H9 (cell line): ENCODE results near the gene ST13. TPM values are rescaled to one million over a fixed set of nuclear protein-coding genes. Genes with fewer than 3 reads are reported as not detected.

Experiments used
- DNase-seq: peaks from one replicate; pipeline ENCODE4 v3.0.0-alpha.2; 2017
- H2AFZ ChIP-seq: one replicate; pipeline ENCODE4 v1.6.1; 2013; ENCODE audit warnings: mild to moderate bottlenecking, low read length, control low read depth, moderate library complexity
- H2AK5ac ChIP-seq: 2 replicates; pipeline ENCODE4 v1.6.1; 2013; ENCODE audit warnings: low read length, control low read depth, mixed read lengths; ENCODE audit not compliant: insufficient read length
- H2BK120ac ChIP-seq: one replicate; pipeline ENCODE4 v1.6.1; 2013; ENCODE audit warnings: low read depth, mild to moderate bottlenecking, low read length, control low read depth, inconsistent platforms; ENCODE audit not compliant: poor library complexity, severe bottlenecking
- H2BK12ac ChIP-seq: 2 replicates; pipeline ENCODE4 v1.6.1; 2013; ENCODE audit warnings: low read length, control low read depth, mixed read lengths, low read depth; ENCODE audit not compliant: insufficient read length
- H2BK15ac ChIP-seq: 2 replicates; pipeline ENCODE4 v1.6.1; 2013; ENCODE audit warnings: low read depth, low read length, control low read depth
- H2BK20ac ChIP-seq: one replicate; pipeline ENCODE4 v1.6.1; 2013; ENCODE audit warnings: low read depth, mild to moderate bottlenecking, low read length, control low read depth, inconsistent platforms; ENCODE audit not compliant: poor library complexity, severe bottlenecking
- H2BK5ac ChIP-seq: 2 replicates; pipeline ENCODE4 v1.6.1; 2013; ENCODE audit warnings: low read length, control low read depth, mixed read lengths; ENCODE audit not compliant: insufficient read length
- H3K14ac ChIP-seq: 2 replicates; pipeline ENCODE4 v1.6.1; 2013; ENCODE audit warnings: low read length, control low read depth; ENCODE audit not compliant: insufficient read depth
- H3K18ac ChIP-seq: 2 replicates; pipeline ENCODE4 v1.6.1; 2013; ENCODE audit warnings: low read depth, mild to moderate bottlenecking, mixed read lengths, low read length, control low read depth; ENCODE audit not compliant: insufficient read length
- H3K23ac ChIP-seq: 2 replicates; pipeline ENCODE4 v1.6.1; 2013; ENCODE audit warnings: low read length, control low read depth, mixed read lengths, low read depth; ENCODE audit not compliant: insufficient read length
- H3K23me2 ChIP-seq: 2 replicates; pipeline ENCODE4 v1.6.1; 2013; ENCODE audit warnings: low read depth, mild to moderate bottlenecking, mixed read lengths, low read length, control low read depth; ENCODE audit not compliant: insufficient read length, poor library complexity, severe bottlenecking
- H3K27ac ChIP-seq: 2 replicates; pipeline ENCODE4 v1.5.1; 2013; ENCODE audit warnings: low read length, control low read depth, mixed read lengths, low read depth; ENCODE audit not compliant: insufficient read length
- H3K27me3 ChIP-seq: 2 replicates; pipeline ENCODE4 v1.6.1; 2013; ENCODE audit warnings: low read length, control low read depth, inconsistent platforms; ENCODE audit not compliant: insufficient read depth
- H3K4ac ChIP-seq: 2 replicates; pipeline ENCODE4 v1.6.1; 2013; ENCODE audit warnings: low read depth, mild to moderate bottlenecking, control low read depth, inconsistent platforms, low read length, moderate library complexity
- H3K4me1 ChIP-seq: 2 replicates; pipeline ENCODE4 v1.6.1; 2013; ENCODE audit warnings: low read length, control low read depth, inconsistent platforms; ENCODE audit not compliant: insufficient read depth
- H3K4me2 ChIP-seq: 2 replicates; pipeline ENCODE4 v1.6.1; 2013; ENCODE audit warnings: low read length, control low read depth, mixed read lengths; ENCODE audit not compliant: insufficient read length, insufficient read depth
- H3K56ac ChIP-seq: 2 replicates; pipeline ENCODE4 v1.6.1; 2013; ENCODE audit warnings: low read depth, mild to moderate bottlenecking, mixed read lengths, low read length, control low read depth; ENCODE audit not compliant: insufficient read length
- H3K79me1 ChIP-seq: 2 replicates; pipeline ENCODE4 v1.6.1; 2013; ENCODE audit warnings: low read depth, mild to moderate bottlenecking, moderate library complexity, low read length, control low read depth, inconsistent platforms; ENCODE audit not compliant: insufficient read depth, poor library complexity, severe bottlenecking
- H3K79me2 ChIP-seq: 2 replicates; pipeline ENCODE4 v1.6.1; 2013; ENCODE audit warnings: low read length, control low read depth, inconsistent platforms; ENCODE audit not compliant: insufficient read depth
- H3K9ac ChIP-seq: 2 replicates; pipeline ENCODE4 v1.6.1; 2013; ENCODE audit warnings: low read length, control low read depth, mixed read lengths; ENCODE audit not compliant: insufficient read length; ENCODE audit errors: extremely low read depth
- H3K9me3 ChIP-seq: one replicate; pipeline ENCODE4 v1.6.1; 2013; ENCODE audit warnings: low read depth, low read length, inconsistent platforms; ENCODE audit not compliant: control insufficient read depth
- H3T11ph ChIP-seq: one replicate; pipeline ENCODE4 v1.6.1; 2013; ENCODE audit warnings: mild to moderate bottlenecking, low read length, control low read depth, inconsistent platforms
- H4K20me1 ChIP-seq: one replicate; pipeline ENCODE4 v1.6.1; 2013; ENCODE audit not compliant: control insufficient read depth, insufficient read length, insufficient read depth
- H4K5ac ChIP-seq: 2 replicates; pipeline ENCODE4 v1.6.1; 2013; ENCODE audit warnings: low read depth, mild to moderate bottlenecking, mixed read lengths, low read length, control low read depth; ENCODE audit not compliant: insufficient read length
- H4K8ac ChIP-seq: replicated peaks from 2 replicates; pipeline ENCODE4 v1.6.1; 2013; ENCODE audit warnings: low read length, control low read depth, mixed read lengths, low read depth; ENCODE audit not compliant: insufficient read length
- H4K91ac ChIP-seq: 2 replicates; pipeline ENCODE4 v1.6.1; 2013; ENCODE audit warnings: low read depth, mild to moderate bottlenecking, moderate library complexity, mixed read lengths, low read length, control low read depth; ENCODE audit not compliant: insufficient read length
- H3K27ac Mint-ChIP-seq, 3 experiments: 2 replicates in 2 of 3; 3 replicates in 1 of 3; pipeline ENCODE4 v1.8.0; 2020 to 2021; ENCODE audit warnings: mixed read lengths in 3 of 3, mild to moderate bottlenecking in 1 of 3, moderate library complexity in 1 of 3
- H3K27me3 Mint-ChIP-seq: 2 replicates; pipeline ENCODE4 v1.8.0; 2021; ENCODE audit warnings: low read depth, mild to moderate bottlenecking, moderate library complexity, mixed read lengths
- H3K36me3 Mint-ChIP-seq, 3 experiments: 2 replicates in 2 of 3; 3 replicates in 1 of 3; pipeline ENCODE4 v1.8.0; 2020 to 2021; ENCODE audit warnings: low read depth in 3 of 3, mixed read lengths in 3 of 3; ENCODE audit not compliant: insufficient read depth in 1 of 3
- H3K4me1 Mint-ChIP-seq, 2 experiments: 2 replicates each; pipeline ENCODE4 v1.8.0; 2020; ENCODE audit warnings: mixed read lengths in 2 of 2
- H3K4me3 Mint-ChIP-seq, 2 experiments: 2 replicates in 1 of 2; 3 replicates in 1 of 2; pipeline ENCODE4 v1.8.0; 2020 to 2021; ENCODE audit warnings: mild to moderate bottlenecking in 2 of 2, mixed read lengths in 2 of 2, moderate library complexity in 1 of 2
- H3K9me3 Mint-ChIP-seq, 2 experiments: 2 replicates in 1 of 2; 3 replicates in 1 of 2; pipeline ENCODE4 v1.8.0; 2020; ENCODE audit warnings: mild to moderate bottlenecking in 2 of 2, mixed read lengths in 2 of 2, moderate library complexity in 1 of 2
- CTCF ChIP-seq: fragments of 200-600 bp; sonication (generic); conservative IDR thresholded peaks from 3 replicates; pipeline ENCODE4 v1.8.0; 2021; ENCODE audit warnings: antibody characterized with exemption, mild to moderate bottlenecking
- WGBS: extraction: QIAGEN DNeasy Blood & Tissue Kit; methylation state at CpG from one replicate; pipeline ENCODE4 v1.1.7; 2013; ENCODE audit warnings: missing lambda C conversion rate, low lambda C conversion rate, mixed read lengths; ENCODE audit not compliant: insufficient read length; ENCODE audit errors: extremely low coverage; 5-methylcytosine and 5-hydroxymethylcytosine counted together
- total RNA-seq: library from RNA; stranded (reverse); gene quantifications from 2 replicates; pipeline ENCODE4 v1.2.1, GENCODE V29; 2021

ST13 gene
- total RNA-seq, 1 experiment from 2014 or later = 353 TPM

- no peaks in the 10 kb centered on the region for H4K20me1 ChIP-seq
- no peak overlapping the region for H2BK15ac ChIP-seq
- H3K4me1 ChIP-seq = no peaks in the 10 kb centered on the region
- no peaks in the 10 kb centered on the region for H3K27me3 ChIP-seq
- no peak overlapping the region for H3K4me2 ChIP-seq
- no peak overlapping the region for H3K23ac ChIP-seq
- no peak overlapping the region for H2BK5ac ChIP-seq
- no peak for DNase-seq
- no peak overlapping the region for H3T11ph ChIP-seq
- no peak overlapping the region for H4K5ac ChIP-seq
- no peak overlapping the region for H2AFZ ChIP-seq
- Mint-ChIP-seq H3K36me3 (peaks cover 38 to 86% (median 76%) of the 10 kb centered on the region in 3 experiments; a peak in 6 of 7 replicates), H3K9me3 (no peaks in the 10 kb centered on the region), H3K4me1 (no peaks in the 10 kb centered on the region), H3K27ac (no peak overlapping the region), H3K27me3 (no peaks in the 10 kb centered on the region), H3K4me3 (no peak overlapping the region)
- H4K8ac ChIP-seq = no peak overlapping the region
- WGBS = no CpG with 5 or more reads among the region's 3 CpGs
- peaks cover 2% of the 10 kb centered on the region; the same call in 1 of the 2 replicates for H3K79me2 ChIP-seq
- H3K9me3 ChIP-seq = no peaks in the 10 kb centered on the region
- no peak for TF ChIP-seq CTCF
- H3K18ac ChIP-seq = no peak overlapping the region
- no peak overlapping the region for H3K56ac ChIP-seq
- no peak overlapping the region for H3K14ac ChIP-seq
- no peak overlapping the region for H2BK20ac ChIP-seq
- no peak overlapping the region for H3K27ac ChIP-seq
- H3K9ac ChIP-seq = no peak overlapping the region
- H2BK12ac ChIP-seq = no peak overlapping the region
- H2BK120ac ChIP-seq = no peak overlapping the region
- H3K79me1 ChIP-seq = peaks cover 2% of the 10 kb centered on the region
- H4K91ac ChIP-seq = no peak overlapping the region
- no peak overlapping the region for H2AK5ac ChIP-seq
- no peak overlapping the region for H3K4ac ChIP-seq
- H3K23me2 ChIP-seq = no peaks in the 10 kb centered on the region
Measured at GRCh38 chr22:40834619-40835018, 21.8 kb downstream of the ST13 start.
